Erythroblast (primary cell): ENCODE results near the gene PLEKHA4.
A peak's percentile ranks its signal among the peaks of the same experiment; 100 is the strongest.
"Not testable (repeated sequence)": the region's sequence is repeated elsewhere in the genome, so short reads cannot be mapped to it uniquely, and the experiment has no call there.

Source experiments
- DNase-seq, 2 experiments: peaks; one replicate each; lab custom pipeline; 2025; lab: John Stamatoyannopoulos, UW
- GATA1 ChIP-seq: IDR thresholded peaks from 2 replicates; pipeline ENCODE4 v1.6.1; 2011; ENCODE audit warnings: low read depth, mild to moderate bottlenecking, control low read depth, low read length, moderate library complexity
- POLR2A ChIP-seq: IDR thresholded peaks from 2 replicates; pipeline ENCODE4 v1.6.1; 2011; ENCODE audit warnings: mild to moderate bottlenecking, low read length

Gene PLEKHA4

GRCh38 chr19:48879025-48879637 is 10.7 kb upstream of the PLEKHA4 start:
- DNase-seq: no peak

GRCh38 chr19:48878196-48879024 is 10.0 kb upstream of the PLEKHA4 start:
- DNase-seq: peak; percentile 99 to 100
- peak; percentile 87 for TF ChIP-seq POLR2A
- peak; percentile 87 for TF ChIP-seq GATA1

More at GRCh38 chr19:48879025-48879637, 10.7 kb upstream of the PLEKHA4 start:
- TF ChIP-seq POLR2A (no peak), GATA1 (no peak)

GRCh38 chr19:48877855-48878195 is 9.4 kb upstream of the PLEKHA4 start:
- no peak for DNase-seq
- TF ChIP-seq GATA1: no peak
- no peak for TF ChIP-seq POLR2A

GRCh38 chr19:48876043-48876981 is 7.9 kb upstream of the PLEKHA4 start:
- TF ChIP-seq POLR2A: peak; percentile 85
- DNase-seq: peak; percentile 94 to 95

GRCh38 chr19:48874303-48875135 is 6.1 kb upstream of the PLEKHA4 start:
- peak; percentile 88 to 92 for DNase-seq
- no peak for TF ChIP-seq GATA1
- TF ChIP-seq POLR2A: no peak

GRCh38 chr19:48873476-48874302 is 5.3 kb upstream of the PLEKHA4 start:
- DNase-seq: peak; percentile 97 to 99

GRCh38 chr19:48872884-48873475 is 4.6 kb upstream of the PLEKHA4 start:
- no peak for TF ChIP-seq POLR2A
- TF ChIP-seq GATA1: no peak
- DNase-seq: peak; percentile 95

More at GRCh38 chr19:48873476-48874302, 5.3 kb upstream of the PLEKHA4 start:
- TF ChIP-seq GATA1 (peak; percentile 99), POLR2A (peak; percentile 98)

GRCh38 chr19:48872182-48872883 is 3.9 kb upstream of the PLEKHA4 start, which contains the start of gene PPP1R15A:
TSS of gene PPP1R15A (plus strand) at chr19:48872421. CDS start at chr19:48873234, 813 bp downstream.
- peak; percentile 99 to 100 for DNase-seq

GRCh38 chr19:48871471-48872181 is 3.2 kb upstream of the PLEKHA4 start:
- DNase-seq: not testable (repeated sequence)

More at GRCh38 chr19:48872182-48872883, 3.9 kb upstream of the PLEKHA4 start, which contains the start of gene PPP1R15A:
- TF ChIP-seq GATA1 (no peak), POLR2A (peak; percentile 100)

- TF ChIP-seq POLR2A: no peak
- TF ChIP-seq GATA1: no peak
- DNase-seq: no peak
Measured at GRCh38 chr19:48870048-48870447, 1.6 kb upstream of the PLEKHA4 start.
